ENCODE results near the gene GARNL3.

Gene GARNL3

DNA sequence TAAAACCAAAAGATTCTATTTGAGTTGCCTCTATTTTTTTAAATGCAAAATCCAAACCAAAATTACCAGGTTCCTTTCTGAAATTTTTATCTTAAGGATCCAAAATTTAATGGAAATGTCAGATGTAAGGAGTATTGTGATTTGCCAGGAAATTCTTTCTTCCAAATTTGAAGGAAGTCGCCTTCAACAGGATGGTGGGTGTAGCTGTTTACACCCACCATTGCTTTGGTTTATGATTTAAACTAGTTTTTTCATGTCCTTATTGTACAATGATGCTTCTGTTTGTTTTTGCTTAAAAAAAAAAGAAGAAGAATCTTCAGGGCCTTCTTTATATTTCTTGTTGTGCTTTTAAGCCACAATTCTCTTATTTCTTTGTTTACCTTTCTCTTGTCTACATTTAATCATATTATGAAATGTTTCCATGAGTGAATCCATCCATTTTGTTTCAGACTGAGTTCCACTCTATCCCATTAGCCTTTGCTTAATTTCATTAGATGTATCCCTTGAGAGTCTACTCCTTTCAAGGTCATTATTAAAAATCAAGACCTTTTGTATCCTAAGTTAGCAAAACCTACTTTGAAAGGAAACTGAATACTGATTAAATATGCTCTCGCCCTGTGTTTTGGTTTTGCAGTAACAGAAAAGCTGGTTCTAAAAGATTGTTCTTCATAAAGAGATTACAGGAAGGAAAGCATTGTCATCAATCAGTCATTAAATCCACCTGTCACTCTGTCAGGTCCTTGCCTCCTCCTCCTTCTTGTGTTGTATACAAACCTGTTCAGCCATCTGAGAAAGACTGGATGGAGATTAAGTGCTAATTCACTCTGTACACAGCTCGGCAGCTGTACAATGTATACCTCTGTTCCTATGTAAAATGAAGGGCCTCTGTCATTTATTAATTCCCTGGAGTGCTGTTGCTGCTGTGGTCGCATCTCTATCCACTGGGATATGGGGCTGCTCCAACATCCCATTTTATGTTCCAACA lies 86.9 kb downstream of the GARNL3 start:
- no peak for DNase-seq (ENCODE audit: low read depth)

DNA sequence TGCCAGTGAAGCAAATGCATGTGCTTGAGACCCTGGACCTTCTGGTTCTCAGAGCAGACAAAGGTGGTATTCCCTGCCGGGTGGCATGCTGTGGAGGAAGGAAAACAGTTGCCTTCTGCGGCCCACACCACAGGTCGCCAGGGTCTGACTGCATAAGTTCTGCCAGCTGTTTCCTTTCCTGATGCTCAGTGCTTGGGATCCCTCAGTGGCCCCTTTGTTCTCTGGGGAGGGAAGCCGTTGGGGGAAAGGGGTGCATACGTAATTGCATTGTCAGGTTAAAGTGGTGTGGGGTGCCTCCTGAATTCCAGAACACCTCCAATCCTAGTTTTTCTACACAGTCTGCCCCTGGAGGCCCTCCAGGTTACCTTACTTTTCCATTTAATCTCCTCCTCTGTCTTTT lies 89.3 kb downstream of the GARNL3 start:
- DNase-seq (ENCODE audit: low read depth), result no peak

DNA sequence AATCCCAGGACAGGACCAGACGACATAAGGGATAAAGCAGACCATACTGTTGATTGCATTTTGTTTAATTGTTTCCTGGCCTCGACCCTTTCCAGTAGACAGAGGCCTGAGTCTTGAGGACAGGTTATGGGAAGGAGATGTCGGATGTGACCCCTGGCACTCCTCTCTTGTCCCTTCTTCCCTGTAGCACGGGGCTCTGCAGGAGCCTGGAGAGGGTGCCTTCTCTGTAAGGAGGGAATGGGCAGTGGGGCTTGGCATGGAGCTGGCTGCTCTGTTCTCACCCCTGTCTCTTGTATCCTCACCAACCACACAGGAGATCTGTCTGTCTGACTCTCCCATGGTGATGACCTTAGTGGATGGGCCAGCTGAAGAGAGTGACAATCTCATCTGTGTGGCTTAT lies 92.3 kb downstream of the GARNL3 start:
- no peak for DNase-seq (ENCODE audit: low read depth)

GRCh38 chr9:127358023-127358535 lies 93.5 kb downstream of the GARNL3 start:
- no peak for DNase-seq (ENCODE audit: low read depth)

GRCh38 chr9:127358770-127359169 lies 94.2 kb downstream of the GARNL3 start:
- no peak for DNase-seq (ENCODE audit: low read depth)

GRCh38 chr9:127360250-127360649 lies 95.7 kb downstream of the GARNL3 start:
- no peak for DNase-seq (ENCODE audit: low read depth)

DNA sequence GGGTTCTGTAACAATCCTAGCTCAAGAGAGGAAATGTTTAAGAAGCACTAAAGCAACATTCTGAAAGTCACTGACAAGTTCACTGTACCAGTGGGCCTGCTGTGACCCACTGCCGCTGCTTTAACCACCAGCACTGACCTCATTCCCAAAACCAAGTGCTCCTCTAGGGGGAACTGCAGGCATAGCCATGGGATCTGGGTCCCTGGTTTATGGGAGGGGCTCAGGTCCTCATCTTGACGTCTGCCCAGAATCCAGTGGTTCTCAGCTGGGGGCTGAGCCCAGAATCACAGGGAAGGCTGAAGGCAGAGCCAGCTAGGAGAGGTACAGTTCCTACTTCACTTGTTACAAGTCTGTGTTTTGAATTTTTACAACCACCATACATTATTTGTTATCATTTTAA lies 96.3 kb downstream of the GARNL3 start:
- DNase-seq (ENCODE audit: low read depth), result no peak

GRCh38 chr9:127361561-127361960 lies 97.0 kb downstream of the GARNL3 start:
- no peak for DNase-seq (ENCODE audit: low read depth)

- DNase-seq (ENCODE audit: low read depth), result no peak
Measured at GRCh38 chr9:127362829-127363228, 98.3 kb downstream of the GARNL3 start.

DNA sequence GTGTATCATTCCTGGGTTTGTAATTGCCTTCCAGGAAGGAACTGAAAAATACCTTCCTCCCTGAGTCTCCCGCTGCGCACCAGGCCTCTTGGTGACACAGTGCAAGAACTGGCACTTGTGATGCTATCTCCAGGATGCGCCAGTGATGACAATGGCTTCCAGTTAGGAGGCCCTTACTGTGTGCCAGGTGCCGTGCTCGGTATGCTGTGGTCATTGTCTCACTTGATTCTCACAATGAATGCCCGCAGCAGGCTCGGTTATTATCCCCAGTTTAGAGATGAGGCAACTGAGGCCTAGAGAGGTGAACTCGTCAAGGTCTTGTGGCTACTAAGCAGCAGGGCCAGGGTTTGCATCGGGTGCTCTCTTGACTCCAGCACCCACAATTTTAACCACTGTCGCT lies 100.9 kb downstream of the GARNL3 start:
- no peak for DNase-seq (ENCODE audit: low read depth)

- DNase-seq (ENCODE audit: low read depth), result no peak
Measured at GRCh38 chr9:127366594-127366993, 102.0 kb downstream of the GARNL3 start.

GRCh38 chr9:127368852-127369402 lies 104.4 kb downstream of the GARNL3 start:
- no peak for DNase-seq (ENCODE audit: low read depth)

GRCh38 chr9:127369428-127369827 lies 104.9 kb downstream of the GARNL3 start:
- no peak for DNase-seq (ENCODE audit: low read depth)

DNA sequence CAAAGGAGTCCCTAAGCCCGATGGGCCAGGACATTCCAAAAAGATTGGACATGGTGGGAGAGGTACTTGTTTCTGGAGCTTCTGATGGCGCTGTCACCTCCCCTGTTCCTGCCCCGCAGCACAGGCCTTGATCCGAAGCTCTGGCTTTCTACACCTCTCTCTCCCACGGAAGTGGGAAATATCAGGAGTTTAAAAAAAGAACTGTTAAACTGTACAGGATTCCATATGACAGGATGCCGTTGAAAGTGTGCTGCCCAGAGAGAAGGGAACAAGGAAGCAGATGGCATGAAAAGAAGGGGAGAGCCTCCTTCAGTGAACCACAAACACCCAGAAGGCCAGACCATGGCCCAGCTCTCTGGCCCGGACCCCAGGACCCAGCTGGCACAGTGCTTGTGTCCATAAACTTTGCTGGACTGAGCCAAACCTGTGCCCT lies 105.6 kb downstream of the GARNL3 start:
- DNase-seq (ENCODE audit: low read depth), result no peak

DNA sequence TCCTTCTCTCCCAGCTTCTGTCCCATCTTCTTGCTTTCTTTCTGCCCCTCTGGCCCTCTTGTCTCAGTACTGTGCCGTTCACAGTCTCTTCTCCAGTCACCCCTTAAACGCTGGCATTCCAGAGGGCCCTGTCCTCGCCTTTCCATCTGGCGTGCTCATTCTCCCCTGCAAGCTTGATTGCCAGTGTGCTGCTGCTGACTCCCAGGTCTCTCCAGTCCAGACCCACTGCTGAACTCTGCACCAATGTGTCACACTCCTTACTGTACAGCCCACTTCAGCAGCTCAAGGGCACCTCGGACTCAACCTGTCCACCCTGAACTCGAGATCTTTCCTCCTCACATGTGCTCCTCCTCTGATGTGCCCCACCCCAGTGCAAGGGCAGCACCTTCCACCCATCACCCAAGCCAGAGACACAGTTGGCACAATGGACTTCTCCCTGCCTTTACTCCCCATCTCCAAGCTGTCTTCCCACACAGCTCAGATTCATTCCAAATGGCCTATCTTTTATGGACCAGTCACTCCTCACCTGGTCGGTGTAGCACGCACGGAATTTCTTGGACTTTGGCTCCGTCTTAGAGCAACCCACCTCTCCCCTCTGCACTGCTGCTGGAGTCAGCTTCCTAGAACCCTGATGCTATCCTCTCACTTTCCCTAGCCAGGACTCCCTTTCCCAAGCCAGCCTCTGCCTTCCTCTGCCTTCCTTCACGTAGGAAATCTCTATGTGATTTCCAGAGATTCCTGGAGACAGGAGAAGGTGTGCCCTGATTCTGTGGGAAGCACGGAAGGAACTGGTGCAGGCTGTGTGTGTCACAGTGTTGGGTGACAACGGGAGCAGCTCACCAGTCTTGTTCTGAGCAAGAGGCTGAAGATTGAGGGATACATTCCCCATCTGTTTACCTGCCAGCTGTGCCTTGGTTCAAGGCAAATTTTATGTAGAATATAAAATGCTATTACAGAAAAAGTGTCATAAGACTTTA lies 106.4 kb downstream of the GARNL3 start:
- DNase-seq (ENCODE audit: low read depth), result no peak

- DNase-seq (ENCODE audit: low read depth), result no peak
Measured at GRCh38 chr9:127380479-127380878, 115.9 kb downstream of the GARNL3 start.

GRCh38 chr9:127382541-127382940 lies 118.0 kb downstream of the GARNL3 start:
- DNase-seq (ENCODE audit: low read depth), result no peak

DNA sequence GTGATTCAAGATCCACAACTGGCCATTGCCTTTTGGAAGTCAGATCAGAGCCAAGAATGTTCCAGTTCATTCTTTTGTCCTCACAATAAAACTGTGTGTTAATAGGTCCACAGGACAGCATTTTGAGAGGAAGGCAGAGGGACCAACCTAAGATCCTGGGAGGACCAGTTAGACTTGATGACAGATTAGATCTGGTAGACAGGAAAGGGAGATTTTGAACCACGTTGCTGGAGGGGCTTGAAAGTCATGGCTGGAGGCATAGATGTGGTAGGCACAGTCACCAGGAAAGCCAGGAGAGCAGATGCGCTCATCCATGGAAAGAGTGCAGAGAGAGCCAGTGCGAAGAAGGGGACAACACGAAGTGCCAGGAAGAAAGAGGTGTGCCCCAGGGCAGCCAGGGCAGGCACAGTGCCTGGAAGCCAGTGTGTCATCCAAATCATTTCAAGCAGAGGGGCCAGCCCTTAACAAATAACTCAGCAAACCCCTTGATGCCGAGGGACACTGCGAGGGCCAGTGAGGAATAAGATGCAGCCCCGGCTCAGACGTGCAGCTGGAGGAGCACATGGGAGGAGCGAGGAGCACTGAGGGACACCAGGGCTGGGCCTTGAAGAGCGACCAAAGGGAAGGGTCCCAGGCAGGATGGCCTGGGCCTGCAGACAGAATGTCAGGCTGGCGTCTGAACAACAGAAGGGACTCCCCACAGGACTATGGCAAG lies 119.6 kb downstream of the GARNL3 start:
- DNase-seq (ENCODE audit: low read depth), result no peak

- DNase-seq (ENCODE audit: low read depth), result no peak
Measured at GRCh38 chr9:127384901-127385300, 120.3 kb downstream of the GARNL3 start.

- DNase-seq (ENCODE audit: low read depth), result no peak
Measured at GRCh38 chr9:127386249-127386648, 121.7 kb downstream of the GARNL3 start.

- DNase-seq (ENCODE audit: low read depth), result no peak
Measured at GRCh38 chr9:127386981-127387380, 122.4 kb downstream of the GARNL3 start.

All from activated T-helper 9 cell treated with anti-CD3 and anti-CD28 coated beads, Interleukin-2, amount 50 U/mL, for 16 hours (primary cell).